Measurements from ENCODE around the gene LKAAEAR1. TPM values are rescaled to one million over a fixed set of nuclear protein-coding genes. Genes with fewer than 3 reads are reported as not detected.

The LKAAEAR1 gene
- total and polyA plus RNA-seq, 4 donors: 0.51 to 2.3 (median 0.65) TPM

DNA sequence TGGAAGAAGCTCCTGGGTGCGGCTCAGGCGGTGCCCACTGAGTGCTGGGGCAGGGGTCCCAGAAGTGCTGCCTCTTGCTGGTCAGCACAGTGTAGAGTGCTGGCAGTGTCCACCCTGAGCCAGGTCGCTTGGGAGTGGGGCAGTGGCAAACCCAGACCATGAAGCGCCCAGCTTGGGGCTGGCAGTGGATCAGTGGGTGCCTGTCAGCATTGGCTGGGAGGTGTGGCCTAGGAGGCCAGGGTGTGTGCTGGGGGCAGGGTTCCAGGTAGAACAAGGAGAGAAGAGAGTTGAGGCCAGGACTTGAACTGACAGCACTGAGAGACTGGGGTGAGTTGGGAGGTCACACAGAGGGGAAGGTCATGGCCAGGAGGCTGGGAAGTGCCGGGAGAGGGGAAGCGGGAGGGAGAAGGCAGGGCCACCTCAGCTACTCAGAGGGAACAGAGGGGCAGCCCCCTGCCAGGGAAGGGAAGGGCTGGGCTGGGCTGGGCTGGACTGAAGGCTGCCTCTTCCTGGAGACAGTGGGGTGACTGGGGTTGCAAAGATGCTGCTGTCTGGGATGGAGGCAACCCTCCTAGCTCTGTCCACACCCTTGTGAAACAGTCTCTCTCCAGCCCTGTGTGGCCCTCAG is 17.1 kb downstream of the LKAAEAR1 start:
- WGBS, 2 donors: 73 to 85% methylated on average over 6 of the region's 6 CpGs

GRCh38 chr20:64065974-64066343 is 18.2 kb downstream of the LKAAEAR1 start:
- TF ChIP-seq CTCF (IDR thresholded peaks at IDR 0.05; ENCODE audit: control extremely low read depth, extremely low read depth): no peak
- Histone ChIP-seq H3K27ac (ENCODE audit: low read depth in 1 of 2, low read length in 1 of 2) (no peak overlapping the region), H3K4me1 (ENCODE audit: control insufficient read depth in 5 of 5, insufficient read depth in 5 of 5, low read length in 5 of 5) (peaks cover 7 to 22% (median 8%) of the 10 kb centered on the region in 5 donors), H3K9me3 (ENCODE audit: control insufficient read depth in 4 of 4, insufficient read depth in 3 of 4, low read length in 3 of 4) (no peaks in the 10 kb centered on the region), H3K27me3 (ENCODE audit: control insufficient read depth in 3 of 3, insufficient read depth in 3 of 3, low read length in 2 of 3) (no peaks in the 10 kb centered on the region), H3K9ac (ENCODE audit: insufficient read depth in 1 of 2, low read length in 2 of 2) (no peak overlapping the region), H3K36me3 (ENCODE audit: control insufficient read depth in 4 of 4, insufficient read depth in 4 of 4, low read length in 4 of 4) (peaks cover 0 to 9% (median 2%) of the 10 kb centered on the region in 4 donors), H3K4me3 (no peak overlapping the region)
- DNase-seq (no peak), ATAC-seq (ENCODE audit: insufficient read depth, low FRiP score) (no peak)
- 41 to 43% methylated on average over 5 of the region's 5 CpGs for WGBS, 2 donors

More for the DNA sequence above, 17.1 kb downstream of the LKAAEAR1 start:
- Histone ChIP-seq H3K4me1 (ENCODE audit: control insufficient read depth in 5 of 5, insufficient read depth in 5 of 5, low read length in 5 of 5) (peaks cover 7 to 19% (median 8%) of the 10 kb centered on the region in 5 donors), H3K9me3 (ENCODE audit: control insufficient read depth in 4 of 4, insufficient read depth in 3 of 4, low read length in 3 of 4) (no peaks in the 10 kb centered on the region), H3K9ac (ENCODE audit: insufficient read depth in 1 of 2, low read length in 2 of 2) (no peak overlapping the region), H3K27ac (ENCODE audit: low read depth in 1 of 2, low read length in 1 of 2) (no peak overlapping the region), H3K36me3 (ENCODE audit: control insufficient read depth in 4 of 4, insufficient read depth in 4 of 4, low read length in 4 of 4) (peaks cover 0 to 14% (median 5%) of the 10 kb centered on the region in 4 donors), H3K4me3 (no peak overlapping the region), H3K27me3 (ENCODE audit: control insufficient read depth in 3 of 3, insufficient read depth in 3 of 3, low read length in 2 of 3) (no peaks in the 10 kb centered on the region)
- DNase-seq: no peak
- no peak for TF ChIP-seq CTCF (IDR thresholded peaks at IDR 0.05; ENCODE audit: control extremely low read depth, extremely low read depth)
- ATAC-seq (ENCODE audit: insufficient read depth, low FRiP score): no peak

- no peak for DNase-seq
- Histone ChIP-seq H3K27ac (ENCODE audit: low read depth in 1 of 2, low read length in 1 of 2) (no peak overlapping the region), H3K27me3 (ENCODE audit: control insufficient read depth in 3 of 3, insufficient read depth in 3 of 3, low read length in 2 of 3) (no peaks in the 10 kb centered on the region), H3K9me3 (ENCODE audit: control insufficient read depth in 4 of 4, insufficient read depth in 3 of 4, low read length in 3 of 4) (no peaks in the 10 kb centered on the region), H3K4me1 (ENCODE audit: control insufficient read depth in 5 of 5, insufficient read depth in 5 of 5, low read length in 5 of 5) (peaks cover 7 to 22% (median 8%) of the 10 kb centered on the region in 5 donors), H3K36me3 (ENCODE audit: control insufficient read depth in 4 of 4, insufficient read depth in 4 of 4, low read length in 4 of 4) (peaks cover 0 to 6% (median 1%) of the 10 kb centered on the region in 4 donors), H3K9ac (ENCODE audit: insufficient read depth in 1 of 2, low read length in 2 of 2) (no peak overlapping the region), H3K4me3 (no peak overlapping the region)
- TF ChIP-seq CTCF (IDR thresholded peaks at IDR 0.05; ENCODE audit: control extremely low read depth, extremely low read depth): no peak
- ATAC-seq (ENCODE audit: insufficient read depth, low FRiP score): no peak
- 46 to 48% methylated on average over 26 to 27 of the region's 27 CpGs for WGBS, 2 donors
These were observed 18.9 kb downstream of the LKAAEAR1 start for GRCh38 chr20:64065062-64065973.
